ENCODE results near the gene NCOA3.
"Not testable (repeated sequence)": the region's sequence is repeated elsewhere in the genome, so short reads cannot be mapped to it uniquely, and the experiment has no call there.

The NCOA3 gene

DNA sequence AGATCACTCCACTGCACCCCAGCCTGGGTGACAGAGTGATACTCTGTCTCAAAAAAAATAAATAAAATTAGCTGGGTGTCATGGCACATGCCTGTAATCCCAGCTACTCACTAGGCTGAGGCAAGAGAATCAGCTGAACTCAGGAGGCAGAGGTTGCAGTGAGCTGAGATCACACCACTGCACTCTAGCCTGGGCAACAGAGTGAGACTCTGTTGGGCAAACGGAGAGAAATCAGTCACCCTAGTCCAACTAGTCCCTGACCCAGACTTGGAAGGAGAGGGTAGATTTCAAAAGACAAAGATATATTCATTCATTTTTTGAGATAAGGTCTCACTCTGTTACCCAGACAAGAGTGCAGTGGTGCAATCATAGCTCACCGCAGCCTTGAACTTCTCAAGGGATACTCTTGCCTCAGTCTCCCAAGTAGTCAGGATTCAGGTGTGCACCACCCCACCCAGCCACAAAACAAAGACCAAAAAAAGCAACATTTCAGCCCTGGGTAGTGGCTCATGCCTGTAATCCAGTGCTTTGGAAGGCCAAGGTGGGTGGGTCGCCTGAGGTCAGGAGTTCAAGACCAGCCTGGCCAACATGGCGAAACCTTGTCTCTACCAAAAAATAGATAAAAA, 26.2 kb upstream of the NCOA3 start:
- no peak for DNase-seq

DNA sequence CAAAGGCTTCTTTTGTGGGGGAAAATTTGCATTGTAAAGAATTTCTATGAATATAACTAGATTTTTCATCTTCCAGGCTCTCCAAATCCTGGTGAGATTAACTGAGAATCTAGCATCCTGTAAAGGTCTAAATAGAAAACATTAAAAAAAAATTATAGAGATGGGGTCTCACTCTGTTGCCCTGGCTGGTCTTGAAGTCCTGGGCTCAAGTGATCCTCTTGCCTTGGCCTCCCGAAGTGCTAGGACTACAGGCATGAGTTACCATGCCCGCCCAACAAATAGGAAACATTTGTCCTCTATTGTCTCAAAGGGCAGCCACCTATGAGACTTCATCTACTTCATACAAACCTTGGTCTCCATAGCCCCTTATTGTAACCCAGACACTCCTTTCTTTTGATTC, 25.2 kb upstream of the NCOA3 start:
- DNase-seq = no peak

DNA sequence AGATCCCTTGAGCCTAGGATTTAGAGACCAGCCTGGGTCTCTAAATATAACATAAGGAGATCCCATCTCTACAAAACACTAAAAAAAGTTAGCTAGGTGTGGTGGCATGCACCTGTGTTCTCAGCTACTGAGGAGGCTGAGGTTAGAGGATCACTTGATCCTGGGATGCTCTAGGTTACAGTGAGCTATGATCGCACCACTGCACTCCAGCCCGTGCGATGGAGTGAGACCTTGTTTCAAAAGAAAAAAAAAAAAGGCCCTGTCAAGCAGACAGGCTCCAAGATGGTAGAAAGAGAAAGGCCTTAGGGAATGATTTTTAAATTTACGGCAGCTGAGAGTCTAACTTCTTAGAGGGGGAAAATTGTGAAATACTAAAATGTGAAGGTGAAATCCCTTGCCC, 22.6 kb upstream of the NCOA3 start:
- DNase-seq = no peak

DNA sequence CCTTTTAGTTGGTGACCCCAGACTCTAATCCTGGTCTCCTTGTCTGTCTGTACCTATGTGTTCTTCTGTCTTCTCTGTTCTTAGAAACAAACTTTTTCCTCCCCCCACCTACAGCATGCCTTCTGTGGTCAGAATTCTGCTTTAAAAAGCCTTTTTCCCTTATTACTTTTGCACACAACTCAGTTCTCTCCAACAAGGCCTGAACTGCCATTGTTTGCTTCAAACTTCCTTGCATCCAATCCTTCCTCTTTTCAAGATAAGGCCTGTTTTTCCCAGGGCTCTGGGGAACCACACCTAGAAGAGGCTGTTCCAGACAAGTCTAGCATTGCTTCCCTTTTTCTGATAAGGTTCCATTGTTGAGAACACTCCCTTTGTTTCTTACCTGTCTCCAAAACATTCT, 22.2 kb upstream of the NCOA3 start:
- DNase-seq = peak; percentile 32

DNA sequence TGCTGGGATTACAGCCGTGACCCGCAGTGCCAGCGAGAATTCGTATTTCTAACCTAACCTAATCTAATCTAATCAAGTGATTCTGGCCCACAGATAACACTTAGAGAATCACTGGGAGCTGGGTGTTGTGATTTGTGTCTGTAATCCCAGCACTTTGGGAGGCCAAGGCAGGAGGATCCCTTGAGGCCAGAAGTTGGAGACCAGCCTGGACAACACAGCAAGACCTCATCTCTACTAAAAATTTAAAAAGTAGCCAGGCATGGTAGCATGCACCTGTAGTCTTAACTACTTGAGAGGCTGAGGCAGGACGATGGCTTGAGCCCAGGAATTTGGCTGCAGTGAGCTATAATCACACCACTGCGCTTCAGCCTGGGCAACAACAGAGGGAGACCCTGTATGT, 21.4 kb upstream of the NCOA3 start:
- no peak for DNase-seq

DNA sequence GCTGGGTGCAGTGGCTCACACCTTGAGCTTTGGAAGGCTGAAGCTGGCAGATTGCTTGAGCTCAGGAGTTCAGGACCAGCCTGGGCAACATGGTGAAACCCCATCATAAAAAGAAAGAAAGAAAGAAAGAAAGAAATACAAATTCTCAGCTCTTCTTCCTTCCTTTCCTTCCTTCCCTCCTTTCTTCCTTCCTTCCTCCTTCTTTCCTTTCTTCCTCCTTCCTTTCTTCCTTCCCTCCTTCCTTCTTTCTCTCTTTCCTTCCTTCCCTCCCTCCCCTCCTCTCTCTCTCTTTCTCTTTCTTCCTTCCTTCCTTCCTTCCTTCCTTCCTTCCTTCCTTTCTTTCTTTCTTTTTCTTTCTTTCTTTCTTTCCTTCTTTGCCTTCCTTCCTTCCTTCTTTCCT, 21.0 kb upstream of the NCOA3 start:
- no peak for DNase-seq

DNA sequence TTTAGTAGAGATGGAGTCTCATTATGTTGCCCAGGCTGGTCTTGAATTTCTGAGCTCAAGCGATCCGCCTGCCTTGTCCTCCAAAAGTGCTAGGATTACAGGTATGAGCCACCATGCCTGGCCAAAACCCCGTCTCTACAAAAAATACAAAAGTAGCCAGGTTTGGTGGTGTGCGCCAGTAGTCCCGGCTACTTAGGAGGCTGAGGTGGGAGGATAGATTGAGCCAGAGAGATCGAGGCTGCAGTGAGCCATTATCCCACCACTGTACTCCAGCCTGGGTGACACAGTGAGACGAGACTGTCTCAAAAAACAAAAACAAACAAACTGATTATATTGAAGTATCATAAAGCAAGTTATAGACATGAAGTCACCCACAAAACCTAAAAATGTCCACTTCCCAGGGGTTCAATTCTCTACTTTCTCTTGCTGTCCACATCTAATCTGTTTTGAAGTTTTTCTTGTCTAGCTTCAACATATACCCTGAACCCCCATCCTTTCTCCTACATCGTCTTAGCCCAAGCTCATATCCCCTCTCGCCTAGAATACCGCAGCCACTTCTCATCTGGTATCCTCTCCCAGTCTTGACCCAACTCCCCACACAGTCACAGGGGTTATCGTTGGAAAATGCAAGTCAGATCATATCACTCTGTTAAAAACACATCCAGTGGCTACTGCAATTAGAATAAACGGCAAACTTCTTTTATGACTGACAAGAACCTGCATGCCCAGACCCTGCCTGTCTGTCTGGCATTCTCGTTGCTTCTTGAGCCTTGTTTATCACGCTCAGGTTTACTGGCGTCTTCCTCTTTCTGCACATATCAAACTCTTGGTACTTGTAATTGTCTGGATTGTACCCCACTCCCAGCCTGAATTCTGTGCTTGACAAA, 20.1 kb upstream of the NCOA3 start:
- no peak for DNase-seq

DNA sequence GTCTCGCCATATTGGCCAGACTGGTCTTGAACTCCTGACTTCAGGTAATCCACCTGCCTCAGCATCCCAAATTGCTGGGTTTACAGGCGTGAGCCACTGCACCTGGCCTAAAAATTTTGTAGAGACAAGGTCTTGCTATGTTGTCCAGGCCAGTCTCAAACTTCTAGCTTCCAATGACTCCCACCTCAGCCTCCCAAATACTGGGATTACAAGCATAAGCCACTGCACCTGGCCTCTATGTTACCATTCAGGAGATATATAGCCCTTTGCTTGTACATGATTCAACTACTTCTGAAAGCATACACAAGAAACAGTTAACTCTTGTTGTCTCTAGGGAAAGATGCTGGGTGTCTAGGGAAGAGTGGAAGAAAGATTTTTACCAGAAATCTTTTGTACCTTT, 19.0 kb upstream of the NCOA3 start:
- no peak for DNase-seq

DNA sequence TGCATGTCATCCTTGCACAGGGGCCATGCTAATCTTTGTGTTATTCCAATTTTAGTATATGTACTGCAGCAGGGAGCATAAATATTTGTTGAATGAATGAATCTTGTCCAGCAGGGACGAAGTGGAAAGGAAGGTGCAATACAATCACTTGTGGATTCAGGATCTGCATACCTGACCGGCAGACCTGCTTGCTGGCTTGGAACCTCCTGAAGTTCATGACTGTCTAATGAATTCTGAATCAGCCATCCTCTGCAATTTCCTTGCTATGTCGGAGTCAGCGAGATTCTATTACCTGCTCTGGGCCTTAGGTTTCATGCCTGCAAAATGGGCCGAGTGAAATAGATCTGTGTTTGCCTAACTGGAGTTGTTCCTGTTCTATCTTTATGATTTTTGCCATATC, 17.4 kb upstream of the NCOA3 start:
- DNase-seq = no peak

DNA sequence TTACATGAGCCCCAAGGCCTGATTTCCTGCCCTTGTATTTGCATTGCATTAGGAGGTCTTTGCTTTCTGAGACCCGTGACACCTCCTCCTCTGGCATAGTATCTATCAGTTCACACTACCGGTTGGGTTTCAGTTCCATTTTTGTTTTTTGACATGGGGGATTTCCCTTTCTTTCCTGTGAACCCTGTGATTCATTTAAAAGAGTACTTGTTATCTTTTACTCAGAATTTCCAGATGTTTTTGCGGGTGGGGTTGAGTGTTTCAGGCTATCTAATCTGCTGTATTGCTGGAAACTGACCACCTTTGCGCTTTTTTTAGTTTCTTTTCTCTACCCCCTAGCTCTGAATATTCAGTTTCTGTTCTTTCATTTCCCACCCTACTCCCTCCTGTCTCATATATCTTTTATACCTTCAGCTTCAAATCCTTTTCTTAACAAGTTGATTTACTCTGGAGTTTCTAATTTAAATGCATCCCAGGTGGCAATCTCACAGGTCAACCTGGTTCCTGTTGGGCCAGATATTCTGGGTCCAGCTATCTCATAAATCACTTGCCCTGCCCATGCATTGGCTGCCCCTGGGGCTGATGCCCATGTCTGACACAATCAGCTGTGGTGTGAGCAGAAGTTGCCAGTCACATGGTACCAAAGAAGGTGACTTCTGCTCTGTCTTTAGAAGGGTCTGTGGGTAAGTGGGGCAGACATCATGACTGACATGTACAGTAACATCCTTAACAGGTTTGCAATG, 14.3 kb upstream of the NCOA3 start:
- peak; percentile 89 for DNase-seq

DNA sequence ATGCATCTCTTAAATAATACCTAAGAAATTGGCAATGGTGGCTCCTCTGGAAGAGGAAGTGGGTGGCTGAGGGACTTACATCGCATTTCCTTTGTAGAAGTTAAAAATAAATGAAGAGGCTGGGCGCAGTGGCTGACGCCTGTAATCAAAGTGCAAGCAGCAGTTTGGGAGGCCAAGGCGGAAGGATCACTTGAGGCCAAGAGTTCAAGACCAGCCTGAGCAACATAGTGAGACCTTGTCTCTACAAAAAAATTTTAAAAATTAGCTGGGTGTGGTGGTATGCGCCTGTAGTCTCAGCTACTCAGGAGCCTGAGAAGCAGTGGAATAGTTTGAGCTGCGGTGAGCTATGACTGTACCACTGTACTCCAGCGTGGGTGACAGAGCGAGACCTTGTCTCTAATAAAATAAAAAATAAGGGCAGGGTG, 12.2 kb upstream of the NCOA3 start:
- DNase-seq = peak; percentile 96

DNA sequence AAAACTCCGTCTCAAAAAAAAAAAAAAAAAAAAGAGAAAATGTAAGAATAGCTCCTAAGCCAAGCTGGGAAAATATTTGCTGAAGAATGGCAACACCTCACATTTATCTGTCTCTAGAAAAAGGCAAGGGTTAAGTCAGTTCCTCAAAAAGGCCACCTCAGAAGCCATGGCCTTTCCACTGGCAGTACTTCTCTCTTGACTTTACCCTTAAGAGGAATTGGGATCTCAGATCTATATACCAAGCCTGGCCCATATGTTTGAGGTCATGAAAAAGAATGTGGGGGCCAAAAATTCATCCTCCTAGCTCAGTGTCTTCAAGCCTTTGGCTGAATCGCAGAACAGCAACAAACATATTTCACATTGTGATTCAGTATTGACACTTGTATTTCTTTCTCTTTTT, 10.9 kb upstream of the NCOA3 start:
- DNase-seq = peak; percentile 95

DNA sequence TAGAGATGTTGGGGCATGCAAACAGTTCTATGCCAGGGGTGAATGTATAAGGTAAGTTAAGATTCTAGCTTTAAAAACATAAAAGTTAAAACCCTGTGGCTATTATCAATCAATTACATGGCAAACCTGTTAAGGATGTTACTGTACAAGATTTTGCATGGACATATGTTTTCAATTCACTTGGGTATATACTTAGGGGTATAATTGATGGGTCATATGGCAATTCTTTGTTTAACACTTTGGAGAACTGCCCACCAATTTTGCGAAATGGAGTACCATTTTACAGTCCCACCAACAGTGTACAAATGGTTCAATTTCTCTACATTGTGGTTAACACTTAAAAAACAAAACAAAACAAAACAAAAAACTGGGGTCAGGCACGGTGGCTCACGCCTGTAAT, 9.4 kb upstream of the NCOA3 start:
- no peak for DNase-seq

DNA sequence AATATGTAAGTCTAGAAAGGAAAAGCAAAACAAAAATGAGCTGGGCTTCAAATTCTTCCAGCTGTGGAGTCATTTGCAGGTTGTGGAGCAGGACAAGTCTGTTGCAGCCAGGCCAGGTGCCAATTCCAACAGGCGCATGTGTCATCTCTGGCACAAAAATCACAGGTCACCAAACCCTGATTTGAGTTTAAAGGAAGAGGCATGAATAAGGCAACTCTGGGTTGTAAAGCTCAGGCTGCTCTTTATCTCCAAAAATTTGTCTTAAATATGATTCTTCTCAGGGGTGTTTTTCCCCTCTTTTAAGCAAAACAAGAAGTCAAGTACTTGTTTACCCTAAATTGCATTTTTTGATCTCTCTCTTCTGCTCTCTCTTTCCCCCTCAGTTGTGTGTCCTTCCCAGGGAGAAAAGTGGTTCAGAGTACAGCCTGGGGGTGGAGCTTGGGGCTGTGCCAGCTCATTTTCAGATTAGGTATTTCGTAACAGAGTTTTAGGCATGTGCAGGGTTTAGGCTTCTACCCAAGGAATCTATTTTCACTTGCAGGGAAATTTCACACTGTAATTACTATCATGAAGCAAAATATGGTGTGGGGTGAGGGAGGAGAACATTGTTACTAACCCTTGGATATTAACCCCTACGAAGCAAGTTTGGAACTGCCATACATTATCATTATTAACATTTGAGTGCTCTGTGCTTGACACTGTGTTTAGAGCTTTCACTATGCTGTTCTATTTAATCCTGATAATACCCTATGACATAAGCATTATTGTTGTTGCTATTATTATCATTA, 8.3 kb upstream of the NCOA3 start:
- peak; percentile 86 for DNase-seq

DNA sequence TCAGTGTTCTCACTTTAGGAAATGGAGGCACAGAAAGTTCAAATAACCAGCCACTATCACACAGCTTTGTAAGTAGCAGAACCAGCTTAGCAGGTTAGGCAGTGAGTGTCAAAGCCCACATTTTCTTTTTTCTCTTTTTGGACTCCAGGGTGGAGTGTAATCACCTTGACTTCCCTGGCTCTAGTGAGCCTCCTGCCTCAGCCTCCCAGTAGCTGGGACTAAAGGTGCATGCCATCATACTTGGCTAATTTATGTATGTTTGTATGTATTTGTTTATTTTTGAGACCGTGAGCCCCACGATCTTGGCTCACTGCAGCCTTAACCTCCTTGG, 7.8 kb upstream of the NCOA3 start:
- DNase-seq = no peak

DNA sequence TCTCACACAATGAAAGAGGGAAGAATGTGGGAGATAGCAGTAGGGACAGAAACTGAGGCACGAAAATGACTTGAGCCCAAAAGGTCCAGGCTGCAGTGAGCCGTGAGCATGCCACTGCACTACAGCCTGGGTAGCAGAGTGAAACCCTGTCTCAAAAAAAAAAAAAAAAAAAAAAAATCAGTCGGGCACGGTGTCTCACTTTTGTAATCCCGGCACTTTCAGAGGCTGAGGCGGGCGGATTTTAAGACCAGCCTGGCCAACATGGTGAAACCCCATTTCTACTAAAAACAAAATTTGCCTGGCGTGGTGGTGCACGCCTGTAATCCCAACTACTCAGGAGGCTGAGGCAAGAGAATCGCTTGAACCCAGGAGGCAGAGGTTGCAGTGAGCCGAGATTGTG, 7.1 kb upstream of the NCOA3 start:
- not testable (repeated sequence) for DNase-seq

DNA sequence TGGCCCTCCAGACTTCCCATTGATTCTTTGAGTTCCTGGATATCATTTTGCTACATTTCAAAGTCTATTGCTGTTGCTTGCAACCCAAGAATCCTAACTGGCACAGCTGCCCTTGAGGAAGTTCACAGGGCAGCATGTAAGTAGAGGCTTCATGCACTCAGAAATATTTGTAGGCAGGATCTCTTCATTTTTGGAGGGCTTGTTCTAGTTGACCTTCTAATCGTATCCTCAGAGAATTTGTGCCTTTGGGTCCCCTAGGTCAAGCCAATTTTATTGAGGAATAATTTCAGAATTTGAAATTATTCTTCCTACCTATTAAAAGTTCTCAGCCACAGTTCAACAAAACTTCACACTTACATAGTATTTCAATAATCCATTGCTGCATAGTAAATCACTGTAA, 5.6 kb upstream of the NCOA3 start:
- DNase-seq = no peak

DNA sequence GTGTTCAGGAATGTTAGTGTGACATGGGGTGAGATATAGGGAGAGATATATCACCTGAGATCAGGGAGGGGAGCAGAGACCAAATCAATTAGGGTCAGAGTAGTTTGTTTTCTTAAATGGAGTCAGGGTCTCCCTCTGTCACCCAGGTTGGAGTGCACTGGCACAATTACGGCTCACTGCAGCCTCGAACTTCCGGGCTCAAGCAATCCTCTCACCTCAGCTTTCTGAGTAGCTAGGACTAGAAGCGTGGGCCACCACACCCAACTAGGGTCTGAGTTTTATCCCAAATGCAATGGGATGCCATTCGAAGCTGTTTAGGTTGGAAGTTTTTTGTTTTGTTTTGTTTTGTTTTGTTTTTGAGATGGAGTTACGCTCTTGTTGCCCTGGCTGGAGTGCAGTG, 3.1 kb upstream of the NCOA3 start:
- no peak for DNase-seq

DNA sequence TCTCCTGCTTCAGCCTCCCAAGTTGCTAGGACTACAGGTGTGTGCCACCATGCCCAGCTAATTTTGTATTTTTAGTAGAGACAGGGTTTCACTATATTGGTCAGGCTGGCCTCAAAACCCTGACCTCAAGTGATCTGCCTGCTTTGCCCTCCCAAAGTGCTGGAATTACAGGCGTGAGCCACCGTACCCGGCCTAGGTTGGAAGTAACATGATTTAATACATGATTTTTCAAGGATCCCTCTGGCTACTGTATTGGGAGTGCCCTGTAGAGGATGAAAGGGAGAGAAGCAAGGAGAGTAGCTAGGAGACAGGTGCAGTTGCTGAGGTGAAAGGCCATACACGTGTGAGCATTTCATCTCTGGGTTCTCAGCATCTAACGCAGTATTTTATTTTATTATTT, 2.6 kb upstream of the NCOA3 start:
- no peak for DNase-seq

DNA sequence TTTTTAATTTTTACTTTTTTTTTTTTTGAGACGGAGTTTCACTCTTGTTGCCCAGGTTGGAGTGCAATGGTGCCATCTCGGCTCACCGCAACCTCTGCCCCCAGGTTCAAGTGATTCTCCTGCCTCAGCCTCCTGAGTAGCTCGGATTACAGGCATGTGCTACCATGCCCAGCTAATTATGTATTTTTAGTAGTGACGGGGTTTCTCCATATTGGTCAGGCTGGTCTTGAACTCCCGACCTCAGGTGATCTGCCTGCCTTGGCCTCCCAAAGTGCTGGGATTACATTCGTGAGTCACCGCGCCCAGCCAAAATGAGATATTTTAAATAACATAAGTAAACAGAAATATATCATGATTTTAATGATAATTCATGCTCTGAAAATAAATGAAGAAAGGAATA, 1.6 kb upstream of the NCOA3 start:
- DNase-seq = not testable (repeated sequence)

DNA sequence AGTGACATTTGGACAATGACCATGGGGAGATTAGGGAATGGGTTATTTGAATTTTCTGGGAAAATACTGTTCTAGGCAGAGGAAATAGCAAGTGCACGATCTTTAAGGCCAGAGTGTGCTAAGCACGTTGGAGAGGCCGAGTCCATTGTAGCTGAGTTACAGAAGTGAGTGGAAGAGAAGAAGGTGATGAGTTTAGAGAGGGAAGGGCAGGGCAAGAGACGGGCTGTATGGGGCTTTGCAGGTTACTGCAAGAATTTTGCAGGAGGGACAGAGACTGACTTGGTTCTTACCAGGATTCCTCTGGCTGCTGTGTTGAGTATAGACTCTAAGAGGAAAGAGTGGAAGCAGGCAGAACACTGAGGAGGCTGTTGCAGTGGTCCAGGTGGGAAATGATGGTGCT, 1.1 kb upstream of the NCOA3 start:
- DNase-seq = no peak

DNA sequence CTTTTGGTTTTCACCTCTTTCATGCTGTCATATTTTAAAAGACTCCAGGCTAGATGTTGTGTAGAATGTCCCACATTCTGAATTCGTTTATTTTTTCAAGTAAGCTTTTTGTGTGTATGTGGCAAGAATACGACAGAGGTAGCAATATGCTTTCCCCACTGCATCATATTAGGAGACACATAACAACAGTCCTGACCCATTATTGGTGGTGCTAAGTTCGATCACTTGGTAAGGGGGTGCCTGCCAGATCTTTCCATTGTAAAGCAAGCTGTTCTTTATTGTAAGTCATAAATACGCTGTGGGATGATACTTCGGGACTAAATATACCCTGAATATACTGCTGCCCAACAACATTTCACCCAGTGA, 588 bp upstream of the NCOA3 start:
- DNase-seq = no peak
